Smooth muscle cell of the coronary artery (primary cell): ENCODE data around the gene GGT7. TPM values are rescaled to one million over a fixed set of nuclear protein-coding genes. Genes with fewer than 3 reads are reported as not detected.

Experiments
- total RNA-seq: library from RNA; depleted of rRNA; stranded (reverse); fragments of >200 nt; gene quantifications from 2 replicates; pipeline ENCODE4 v1.2.3, GENCODE V29; 2014; ENCODE audit warnings: low replicate concordance

Gene GGT7, protein sequence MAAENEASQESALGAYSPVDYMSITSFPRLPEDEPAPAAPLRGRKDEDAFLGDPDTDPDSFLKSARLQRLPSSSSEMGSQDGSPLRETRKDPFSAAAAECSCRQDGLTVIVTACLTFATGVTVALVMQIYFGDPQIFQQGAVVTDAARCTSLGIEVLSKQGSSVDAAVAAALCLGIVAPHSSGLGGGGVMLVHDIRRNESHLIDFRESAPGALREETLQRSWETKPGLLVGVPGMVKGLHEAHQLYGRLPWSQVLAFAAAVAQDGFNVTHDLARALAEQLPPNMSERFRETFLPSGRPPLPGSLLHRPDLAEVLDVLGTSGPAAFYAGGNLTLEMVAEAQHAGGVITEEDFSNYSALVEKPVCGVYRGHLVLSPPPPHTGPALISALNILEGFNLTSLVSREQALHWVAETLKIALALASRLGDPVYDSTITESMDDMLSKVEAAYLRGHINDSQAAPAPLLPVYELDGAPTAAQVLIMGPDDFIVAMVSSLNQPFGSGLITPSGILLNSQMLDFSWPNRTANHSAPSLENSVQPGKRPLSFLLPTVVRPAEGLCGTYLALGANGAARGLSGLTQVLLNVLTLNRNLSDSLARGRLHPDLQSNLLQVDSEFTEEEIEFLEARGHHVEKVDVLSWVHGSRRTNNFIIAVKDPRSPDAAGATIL
- total RNA-seq, result 9.9 and 11.9 TPM in 2 replicates

DNA sequence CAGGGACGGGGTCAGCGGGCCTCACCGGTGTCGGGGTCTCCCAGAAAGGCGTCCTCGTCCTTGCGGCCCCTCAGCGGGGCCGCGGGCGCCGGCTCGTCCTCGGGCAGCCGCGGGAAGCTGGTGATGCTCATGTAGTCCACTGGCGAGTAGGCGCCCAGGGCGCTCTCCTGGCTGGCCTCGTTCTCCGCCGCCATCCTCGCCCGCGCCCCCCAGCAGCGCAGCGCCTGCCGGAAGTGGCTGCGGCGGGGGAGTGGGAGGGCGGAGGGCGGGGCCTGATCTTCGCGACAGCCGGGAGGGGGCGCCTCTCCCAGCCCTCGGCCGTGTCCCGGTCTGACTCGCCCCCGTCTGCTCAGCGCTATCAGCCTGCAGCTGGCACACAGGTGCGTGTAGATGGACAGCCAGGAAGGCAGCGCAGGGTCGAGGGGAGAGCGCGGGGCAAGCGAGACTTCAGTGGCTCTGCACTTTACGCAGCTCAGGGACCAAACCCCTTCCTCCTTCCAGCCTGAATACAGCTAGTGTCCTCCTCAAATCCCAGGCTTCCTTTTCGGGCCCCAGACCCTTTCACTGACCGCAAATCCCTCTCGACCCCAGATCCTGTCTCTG is at the start of gene GGT7:
Gene GGT7, minus strand, starts transcription at position 235 of the 603 bp plus-strand sequence. Its CDS starts 41 bp downstream, at position 194.

GRCh38 chr20:34876406-34877282 is 4.0 kb upstream of the GGT7 start, which contains the start of gene ACSS2:
TSS of gene ACSS2 (plus strand) at chr20:34876612. CDS start at chr20:34876646, 34 bp downstream.

GRCh38 chr20:34825530-34826362 is 46.9 kb downstream of the GGT7 start, which contains the start of gene NCOA6:
TSS of gene NCOA6 (minus strand) at chr20:34825651. CDS start at chr20:34782355, 43,296 bp downstream.

Other genes with a start within 250 kb of the GGT7 start
- 3.6 and 5.6 TPM in 2 replicates for gene PIGU, start 195.8 kb downstream of the GGT7 start, total RNA-seq
- gene TP53INP2, start 168.5 kb downstream of the GGT7 start, total RNA-seq, result 1.3 and 2.7 TPM in 2 replicates
- 2.9 and 3.3 TPM in 2 replicates for gene NCOA6, start 47.2 kb downstream of the GGT7 start, total RNA-seq
- gene ACSS2, start 3.8 kb upstream of the GGT7 start, total RNA-seq, result 25.6 and 38.3 TPM in 2 replicates
- gene GSS, start 83.0 kb upstream of the GGT7 start, total RNA-seq, result 46.8 and 66.1 TPM in 2 replicates
- gene MYH7B, start 83.0 kb upstream of the GGT7 start, total RNA-seq, result under 0.01 and 0.47 TPM in 2 replicates
- gene TRPC4AP, start 220.0 kb upstream of the GGT7 start, total RNA-seq, result 41.1 and 69.9 TPM in 2 replicates